GM23338 (cell line): ENCODE data around the gene PROP1. TPM values are rescaled to one million over a fixed set of nuclear protein-coding genes. Genes with fewer than 3 reads are reported as not detected.

Experiments used
- ATAC-seq: fragments of 200-7000 bp; cut with Tn5 transposase; 3 replicates; pipeline ENCODE4 v1.9.1; 2020
- DNase-seq: peaks from one replicate; pipeline ENCODE4 v3.0.0-alpha.2; 2015; ENCODE audit warnings: low spot score
- H2AFZ ChIP-seq: fragments of 200-600 bp; sonication (generic); 2 replicates; pipeline ENCODE4 v1.8.0; 2016; ENCODE audit warnings: antibody characterized with exemption, mild to moderate bottlenecking, moderate library complexity
- H3F3A ChIP-seq: fragments of 200-600 bp; sonication (generic); replicated peaks from 2 replicates; pipeline ENCODE4 v1.8.0; 2017; ENCODE audit warnings: antibody characterized with exemption, mixed run types, low read depth
- H3K27ac ChIP-seq: fragments of 200-600 bp; sonication (generic); 2 replicates; pipeline ENCODE4 v1.6.1; 2016; ENCODE audit warnings: low read depth
- H3K27me3 ChIP-seq: fragments of 200-600 bp; sonication (generic); 2 replicates; pipeline ENCODE4 v1.8.0; 2016; ENCODE audit warnings: mild to moderate bottlenecking, mixed run types, moderate library complexity; ENCODE audit not compliant: insufficient read depth
- H3K36me3 ChIP-seq: fragments of 200-600 bp; sonication (generic); 2 replicates; pipeline ENCODE4 v1.8.0; 2016; ENCODE audit warnings: mild to moderate bottlenecking; ENCODE audit not compliant: insufficient read depth
- H3K4me1 ChIP-seq: fragments of 200-600 bp; sonication (generic); 2 replicates; pipeline ENCODE4 v1.8.0; 2016; ENCODE audit warnings: mild to moderate bottlenecking, moderate library complexity; ENCODE audit not compliant: insufficient read depth
- H3K4me2 ChIP-seq: fragments of 200-600 bp; sonication (generic); 2 replicates; pipeline ENCODE4 v1.7.1; 2017; ENCODE audit warnings: mixed run types
- H3K4me3 ChIP-seq: fragments of 200-600 bp; sonication (generic); 2 replicates; pipeline ENCODE4 v1.6.1; 2016; ENCODE audit warnings: mixed run types
- H3K79me2 ChIP-seq: fragments of 200-600 bp; sonication (generic); replicated peaks from 2 replicates; pipeline ENCODE4 v1.8.0; 2017; ENCODE audit warnings: mild to moderate bottlenecking; ENCODE audit not compliant: insufficient read depth
- H3K9me2 ChIP-seq: fragments of 200-600 bp; sonication (generic); 2 replicates; pipeline ENCODE4 v1.8.0; 2017; ENCODE audit not compliant: insufficient read depth
- H4K20me1 ChIP-seq: fragments of 200-600 bp; sonication (generic); replicated peaks from 2 replicates; pipeline ENCODE4 v1.8.0; 2017; ENCODE audit warnings: mild to moderate bottlenecking; ENCODE audit not compliant: insufficient read depth
- H3K27ac Mint-ChIP-seq: 2 replicates; pipeline ENCODE4 v1.8.0; 2020; ENCODE audit warnings: inconsistent platforms, mild to moderate bottlenecking, moderate library complexity, mixed read lengths
- H3K27me3 Mint-ChIP-seq: 3 replicates; pipeline ENCODE4 v1.8.0; 2022; ENCODE audit warnings: low read depth, mild to moderate bottlenecking, moderate library complexity, mixed read lengths, inconsistent platforms; ENCODE audit not compliant: insufficient read depth, poor library complexity
- H3K36me3 Mint-ChIP-seq: 3 replicates; pipeline ENCODE4 v1.8.0; 2021; ENCODE audit warnings: low read depth, mild to moderate bottlenecking, inconsistent platforms, moderate library complexity, mixed read lengths
- H3K4me1 Mint-ChIP-seq: 3 replicates; pipeline ENCODE4 v1.8.0; 2020; ENCODE audit warnings: mild to moderate bottlenecking, inconsistent platforms, mixed read lengths
- H3K4me3 Mint-ChIP-seq: 3 replicates; pipeline ENCODE4 v1.8.0; 2021; ENCODE audit warnings: moderate library complexity, mild to moderate bottlenecking, inconsistent platforms, mixed read lengths
- H3K9me3 Mint-ChIP-seq: 3 replicates; pipeline ENCODE4 v1.8.0; 2020; ENCODE audit warnings: moderate library complexity, mild to moderate bottlenecking, inconsistent platforms, mixed read lengths
- CREB1 ChIP-seq: fragments of 250-450 bp; sonication (Bioruptor Pico); IDR thresholded peaks from 2 replicates; pipeline ENCODE4 v1.5.0; 2020; ENCODE audit warnings: low read depth, mild to moderate bottlenecking, moderate library complexity
- ETS1 ChIP-seq: IDR thresholded peaks from 2 replicates; pipeline ENCODE4 v1.6.1; 2016; ENCODE audit warnings: antibody characterized with exemption
- EZH2 ChIP-seq: fragments of 200-600 bp; sonication (generic); IDR thresholded peaks from one replicate; pipeline ENCODE4 v1.8.0; 2017; ENCODE audit warnings: antibody characterized with exemption, mild to moderate bottlenecking, low read depth; ENCODE audit not compliant: unreplicated experiment
- EZH2phosphoT487 ChIP-seq: fragments of 200-600 bp; sonication (generic); IDR thresholded peaks from one replicate; pipeline ENCODE4 v1.8.1; 2018; ENCODE audit warnings: antibody characterized with exemption; ENCODE audit not compliant: unreplicated experiment
- NANOG ChIP-seq: IDR thresholded peaks from 2 replicates; pipeline ENCODE4 v1.6.1; 2016; ENCODE audit warnings: antibody characterized with exemption, borderline replicate concordance
- POLR2AphosphoS5 ChIP-seq: IDR thresholded peaks from 2 replicates; pipeline ENCODE4 v1.6.1; 2016; ENCODE audit warnings: antibody characterized with exemption, low read depth
- STAT1 ChIP-seq: IDR thresholded peaks from one replicate; pipeline ENCODE4 v1.6.1; 2016; ENCODE audit warnings: antibody characterized with exemption; ENCODE audit not compliant: unreplicated experiment
- ZNF114 ChIP-seq: fragments of 250-450 bp; sonication (Bioruptor Pico); IDR thresholded peaks from 2 replicates; pipeline ENCODE4 v1.5.0; 2020; ENCODE audit warnings: mild to moderate bottlenecking, moderate library complexity
- ZNF331 ChIP-seq: fragments of 250-450 bp; sonication (Bioruptor Pico); IDR thresholded peaks from 2 replicates; pipeline ENCODE4 v1.5.0; 2020; ENCODE audit warnings: low read depth, mild to moderate bottlenecking, moderate library complexity
- polyA plus RNA-seq: library from polyadenylated mRNA; unstranded; fragments of >200 nt; fragmentation: Nextera tagmentation; extraction: Ambion mirVana; gene quantifications from 2 replicates; pipeline ENCODE4 v1.2.1, GENCODE V29; 2016
- total RNA-seq: library from RNA; depleted of rRNA; stranded (reverse); fragments of >200 nt; shearing (Covaris generic); gene quantifications from 2 replicates; pipeline ENCODE4 v1.2.3, GENCODE V29; 2014
- TF ChIP-seq, protein P1 (sequence below), 2 experiments: fragments of 200-600 bp in 1 of 2; sonication (generic) in 1 of 2; conservative IDR thresholded peaks; 2 replicates each; pipeline versions ENCODE4 v1.5.1 to v1.6.1; 2016 to 2017; ENCODE audit warnings: antibody characterized with exemption in 2 of 2, low read depth in 2 of 2, mild to moderate bottlenecking in 2 of 2, moderate library complexity in 1 of 2
- TF ChIP-seq, protein P2 (sequence below): fragments of 250-450 bp; sonication (Bioruptor Pico); IDR thresholded peaks from 2 replicates; pipeline ENCODE4 v1.5.0; 2020; ENCODE audit warnings: mild to moderate bottlenecking, moderate library complexity

The PROP1 gene
- total and polyA plus RNA-seq, 2 experiments from 2014 or later: not detected

DNA sequence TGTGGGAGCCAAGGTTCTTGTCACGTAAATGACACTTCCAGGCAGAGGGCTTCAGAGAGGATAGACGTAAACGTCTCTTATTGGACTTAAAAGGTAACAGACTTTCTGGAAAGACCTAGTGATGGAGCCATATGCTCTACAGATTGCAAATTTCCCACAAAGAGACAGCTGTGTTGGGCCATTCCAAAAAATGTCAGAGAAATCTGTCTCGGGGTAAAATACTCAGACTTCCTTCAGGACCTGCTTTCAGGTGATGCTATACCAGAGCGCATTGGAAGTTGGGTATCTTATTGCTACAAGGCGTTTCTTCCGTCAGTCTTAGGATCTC, 29.2 kb downstream of the PROP1 start (continued):
- TF ChIP-seq, protein P1, sequence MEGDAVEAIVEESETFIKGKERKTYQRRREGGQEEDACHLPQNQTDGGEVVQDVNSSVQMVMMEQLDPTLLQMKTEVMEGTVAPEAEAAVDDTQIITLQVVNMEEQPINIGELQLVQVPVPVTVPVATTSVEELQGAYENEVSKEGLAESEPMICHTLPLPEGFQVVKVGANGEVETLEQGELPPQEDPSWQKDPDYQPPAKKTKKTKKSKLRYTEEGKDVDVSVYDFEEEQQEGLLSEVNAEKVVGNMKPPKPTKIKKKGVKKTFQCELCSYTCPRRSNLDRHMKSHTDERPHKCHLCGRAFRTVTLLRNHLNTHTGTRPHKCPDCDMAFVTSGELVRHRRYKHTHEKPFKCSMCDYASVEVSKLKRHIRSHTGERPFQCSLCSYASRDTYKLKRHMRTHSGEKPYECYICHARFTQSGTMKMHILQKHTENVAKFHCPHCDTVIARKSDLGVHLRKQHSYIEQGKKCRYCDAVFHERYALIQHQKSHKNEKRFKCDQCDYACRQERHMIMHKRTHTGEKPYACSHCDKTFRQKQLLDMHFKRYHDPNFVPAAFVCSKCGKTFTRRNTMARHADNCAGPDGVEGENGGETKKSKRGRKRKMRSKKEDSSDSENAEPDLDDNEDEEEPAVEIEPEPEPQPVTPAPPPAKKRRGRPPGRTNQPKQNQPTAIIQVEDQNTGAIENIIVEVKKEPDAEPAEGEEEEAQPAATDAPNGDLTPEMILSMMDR (conservative IDR thresholded peaks at IDR 0.05; ENCODE audit: low read depth in 2 of 2): no peak
- TF ChIP-seq STAT1: no peak
- no peak for TF ChIP-seq NANOG
- no peak for TF ChIP-seq EZH2
- TF ChIP-seq ZNF114 (CRISPR knock-in tag): no peak
- TF ChIP-seq CREB1 (CRISPR knock-in tag): no peak
- no peak for TF ChIP-seq ETS1
- TF ChIP-seq EZH2phosphoT487: no peak
- TF ChIP-seq POLR2AphosphoS5: no peak

GRCh38 chr5:177966009-177966838, 29.8 kb downstream of the PROP1 start:
- TF ChIP-seq ZNF331 (CRISPR knock-in tag): no peak
- TF ChIP-seq, protein P2, sequence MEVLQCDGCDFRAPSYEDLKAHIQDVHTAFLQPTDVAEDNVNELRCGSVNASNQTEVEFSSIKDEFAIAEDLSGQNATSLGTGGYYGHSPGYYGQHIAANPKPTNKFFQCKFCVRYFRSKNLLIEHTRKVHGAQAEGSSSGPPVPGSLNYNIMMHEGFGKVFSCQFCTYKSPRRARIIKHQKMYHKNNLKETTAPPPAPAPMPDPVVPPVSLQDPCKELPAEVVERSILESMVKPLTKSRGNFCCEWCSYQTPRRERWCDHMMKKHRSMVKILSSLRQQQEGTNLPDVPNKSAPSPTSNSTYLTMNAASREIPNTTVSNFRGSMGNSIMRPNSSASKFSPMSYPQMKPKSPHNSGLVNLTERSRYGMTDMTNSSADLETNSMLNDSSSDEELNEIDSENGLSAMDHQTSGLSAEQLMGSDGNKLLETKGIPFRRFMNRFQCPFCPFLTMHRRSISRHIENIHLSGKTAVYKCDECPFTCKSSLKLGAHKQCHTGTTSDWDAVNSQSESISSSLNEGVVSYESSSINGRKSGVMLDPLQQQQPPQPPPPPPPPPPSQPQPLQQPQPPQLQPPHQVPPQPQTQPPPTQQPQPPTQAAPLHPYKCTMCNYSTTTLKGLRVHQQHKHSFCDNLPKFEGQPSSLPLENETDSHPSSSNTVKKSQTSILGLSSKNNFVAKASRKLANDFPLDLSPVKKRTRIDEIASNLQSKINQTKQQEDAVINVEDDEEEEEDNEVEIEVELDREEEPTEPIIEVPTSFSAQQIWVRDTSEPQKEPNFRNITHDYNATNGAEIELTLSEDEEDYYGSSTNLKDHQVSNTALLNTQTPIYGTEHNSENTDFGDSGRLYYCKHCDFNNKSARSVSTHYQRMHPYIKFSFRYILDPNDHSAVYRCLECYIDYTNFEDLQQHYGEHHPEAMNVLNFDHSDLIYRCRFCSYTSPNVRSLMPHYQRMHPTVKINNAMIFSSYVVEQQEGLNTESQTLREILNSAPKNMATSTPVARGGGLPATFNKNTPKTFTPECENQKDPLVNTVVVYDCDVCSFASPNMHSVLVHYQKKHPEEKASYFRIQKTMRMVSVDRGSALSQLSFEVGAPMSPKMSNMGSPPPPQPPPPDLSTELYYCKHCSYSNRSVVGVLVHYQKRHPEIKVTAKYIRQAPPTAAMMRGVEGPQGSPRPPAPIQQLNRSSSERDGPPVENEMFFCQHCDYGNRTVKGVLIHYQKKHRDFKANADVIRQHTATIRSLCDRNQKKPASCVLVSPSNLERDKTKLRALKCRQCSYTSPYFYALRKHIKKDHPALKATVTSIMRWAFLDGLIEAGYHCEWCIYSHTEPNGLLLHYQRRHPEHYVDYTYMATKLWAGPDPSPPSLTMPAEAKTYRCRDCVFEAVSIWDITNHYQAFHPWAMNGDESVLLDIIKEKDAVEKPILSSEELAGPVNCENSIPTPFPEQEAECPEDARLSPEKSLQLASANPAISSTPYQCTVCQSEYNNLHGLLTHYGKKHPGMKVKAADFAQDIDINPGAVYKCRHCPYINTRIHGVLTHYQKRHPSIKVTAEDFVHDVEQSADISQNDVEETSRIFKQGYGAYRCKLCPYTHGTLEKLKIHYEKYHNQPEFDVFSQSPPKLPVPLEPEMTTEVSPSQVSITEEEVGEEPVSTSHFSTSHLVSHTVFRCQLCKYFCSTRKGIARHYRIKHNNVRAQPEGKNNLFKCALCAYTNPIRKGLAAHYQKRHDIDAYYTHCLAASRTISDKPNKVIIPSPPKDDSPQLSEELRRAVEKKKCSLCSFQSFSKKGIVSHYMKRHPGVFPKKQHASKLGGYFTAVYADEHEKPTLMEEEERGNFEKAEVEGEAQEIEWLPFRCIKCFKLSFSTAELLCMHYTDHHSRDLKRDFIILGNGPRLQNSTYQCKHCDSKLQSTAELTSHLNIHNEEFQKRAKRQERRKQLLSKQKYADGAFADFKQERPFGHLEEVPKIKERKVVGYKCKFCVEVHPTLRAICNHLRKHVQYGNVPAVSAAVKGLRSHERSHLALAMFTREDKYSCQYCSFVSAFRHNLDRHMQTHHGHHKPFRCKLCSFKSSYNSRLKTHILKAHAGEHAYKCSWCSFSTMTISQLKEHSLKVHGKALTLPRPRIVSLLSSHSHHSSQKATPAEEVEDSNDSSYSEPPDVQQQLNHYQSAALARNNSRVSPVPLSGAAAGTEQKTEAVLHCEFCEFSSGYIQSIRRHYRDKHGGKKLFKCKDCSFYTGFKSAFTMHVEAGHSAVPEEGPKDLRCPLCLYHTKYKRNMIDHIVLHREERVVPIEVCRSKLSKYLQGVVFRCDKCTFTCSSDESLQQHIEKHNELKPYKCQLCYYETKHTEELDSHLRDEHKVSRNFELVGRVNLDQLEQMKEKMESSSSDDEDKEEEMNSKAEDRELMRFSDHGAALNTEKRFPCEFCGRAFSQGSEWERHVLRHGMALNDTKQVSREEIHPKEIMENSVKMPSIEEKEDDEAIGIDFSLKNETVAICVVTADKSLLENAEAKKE (CRISPR knock-in tag): no peak
- ATAC-seq (peak; percentile 37; the same call in 2 of the 3 replicates), DNase-seq (no peak)
- Histone ChIP-seq H3K4me2 (no peak overlapping the region), H3K27ac (no peak overlapping the region), H4K20me1 (no peaks in the 10 kb centered on the region), H3K4me1 (no peaks in the 10 kb centered on the region), H3K4me3 (no peak overlapping the region), H3K27me3 (no peaks in the 10 kb centered on the region), H2AFZ (no peak overlapping the region), H3K36me3 (no peaks in the 10 kb centered on the region), H3K79me2 (no peaks in the 10 kb centered on the region), H3K9me2 (no peaks in the 10 kb centered on the region), H3F3A (no peaks in the 10 kb centered on the region)
- Mint-ChIP-seq H3K4me1 (peaks cover 14% of the 10 kb centered on the region), H3K4me3 (no peak overlapping the region), H3K36me3 (peaks cover 45% of the 10 kb centered on the region), H3K9me3 (peaks cover 21% of the 10 kb centered on the region), H3K27me3 (peaks cover 8% of the 10 kb centered on the region), H3K27ac (no peak overlapping the region)
